Astrocyte of the cerebellum (primary cell): Measurements from ENCODE around the gene C1orf167.

Experiments used
- DNase-seq: peaks from one replicate; pipeline ENCODE4 v3.0.0-alpha.2; 2011; ENCODE audit warnings: low read depth
- H3K4me3 ChIP-seq: 2 replicates; pipeline ENCODE4 v1.5.1; 2011; ENCODE audit warnings: mild to moderate bottlenecking, low read depth, low read length, moderate library complexity
- in situ Hi-C: cut with HindIII; loops from 2 replicates; pipeline ENCODE4 v1.10.0; 2017; ENCODE audit warnings: low sequenced_read_pairs
- TF ChIP-seq, protein P1 (sequence below): IDR thresholded peaks from 2 replicates; pipeline ENCODE4 v1.5.1; 2012; ENCODE audit warnings: low read length, low read depth, moderate library complexity, mild to moderate bottlenecking; ENCODE audit errors: missing control alignments

The C1orf167 gene

GRCh38 chr1:11828511-11828910 lies 66.5 kb downstream of the C1orf167 start:
- TF ChIP-seq, protein P1, sequence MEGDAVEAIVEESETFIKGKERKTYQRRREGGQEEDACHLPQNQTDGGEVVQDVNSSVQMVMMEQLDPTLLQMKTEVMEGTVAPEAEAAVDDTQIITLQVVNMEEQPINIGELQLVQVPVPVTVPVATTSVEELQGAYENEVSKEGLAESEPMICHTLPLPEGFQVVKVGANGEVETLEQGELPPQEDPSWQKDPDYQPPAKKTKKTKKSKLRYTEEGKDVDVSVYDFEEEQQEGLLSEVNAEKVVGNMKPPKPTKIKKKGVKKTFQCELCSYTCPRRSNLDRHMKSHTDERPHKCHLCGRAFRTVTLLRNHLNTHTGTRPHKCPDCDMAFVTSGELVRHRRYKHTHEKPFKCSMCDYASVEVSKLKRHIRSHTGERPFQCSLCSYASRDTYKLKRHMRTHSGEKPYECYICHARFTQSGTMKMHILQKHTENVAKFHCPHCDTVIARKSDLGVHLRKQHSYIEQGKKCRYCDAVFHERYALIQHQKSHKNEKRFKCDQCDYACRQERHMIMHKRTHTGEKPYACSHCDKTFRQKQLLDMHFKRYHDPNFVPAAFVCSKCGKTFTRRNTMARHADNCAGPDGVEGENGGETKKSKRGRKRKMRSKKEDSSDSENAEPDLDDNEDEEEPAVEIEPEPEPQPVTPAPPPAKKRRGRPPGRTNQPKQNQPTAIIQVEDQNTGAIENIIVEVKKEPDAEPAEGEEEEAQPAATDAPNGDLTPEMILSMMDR, result no peak
- H3K4me3 ChIP-seq, result no peak overlapping the region
- DNase-seq, result no peak
- in situ Hi-C loops, result no loop called here

- DNase-seq, result no peak
- H3K4me3 ChIP-seq, result no peak overlapping the region
- in situ Hi-C loops, result no loop called here
- TF ChIP-seq, protein P1, result no peak
These were observed 70.1 kb downstream of the C1orf167 start for GRCh38 chr1:11831945-11832725.

- in situ Hi-C loops, result no loop called here
- no peak overlapping the region for H3K4me3 ChIP-seq
- no peak for DNase-seq
- TF ChIP-seq, protein P1, result no peak
These were observed 71.5 kb downstream of the C1orf167 start for GRCh38 chr1:11833497-11833896.

DNA sequence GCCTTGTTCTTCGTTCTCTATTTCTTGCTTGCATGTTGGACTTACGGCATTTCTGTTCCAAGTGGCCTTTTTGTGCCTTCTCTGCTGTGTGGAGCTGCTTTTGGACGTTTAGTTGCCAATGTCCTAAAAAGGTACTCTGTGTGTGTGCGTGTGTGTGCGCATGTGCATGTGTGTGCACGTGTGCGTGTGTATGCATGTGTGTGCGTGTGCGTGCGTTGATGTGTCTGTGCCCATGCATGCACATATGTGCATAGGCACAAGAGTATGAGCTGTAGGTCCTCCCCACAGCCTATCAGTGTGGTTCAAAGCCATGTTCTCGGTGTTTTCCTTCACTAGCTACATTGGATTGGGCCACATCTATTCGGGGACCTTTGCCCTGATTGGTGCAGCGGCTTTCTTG lies 71.9 kb downstream of the C1orf167 start:
- in situ Hi-C loops, result no loop called here
- DNase-seq, result no peak
- TF ChIP-seq, protein P1, result no peak
- no peak overlapping the region for H3K4me3 ChIP-seq

DNA sequence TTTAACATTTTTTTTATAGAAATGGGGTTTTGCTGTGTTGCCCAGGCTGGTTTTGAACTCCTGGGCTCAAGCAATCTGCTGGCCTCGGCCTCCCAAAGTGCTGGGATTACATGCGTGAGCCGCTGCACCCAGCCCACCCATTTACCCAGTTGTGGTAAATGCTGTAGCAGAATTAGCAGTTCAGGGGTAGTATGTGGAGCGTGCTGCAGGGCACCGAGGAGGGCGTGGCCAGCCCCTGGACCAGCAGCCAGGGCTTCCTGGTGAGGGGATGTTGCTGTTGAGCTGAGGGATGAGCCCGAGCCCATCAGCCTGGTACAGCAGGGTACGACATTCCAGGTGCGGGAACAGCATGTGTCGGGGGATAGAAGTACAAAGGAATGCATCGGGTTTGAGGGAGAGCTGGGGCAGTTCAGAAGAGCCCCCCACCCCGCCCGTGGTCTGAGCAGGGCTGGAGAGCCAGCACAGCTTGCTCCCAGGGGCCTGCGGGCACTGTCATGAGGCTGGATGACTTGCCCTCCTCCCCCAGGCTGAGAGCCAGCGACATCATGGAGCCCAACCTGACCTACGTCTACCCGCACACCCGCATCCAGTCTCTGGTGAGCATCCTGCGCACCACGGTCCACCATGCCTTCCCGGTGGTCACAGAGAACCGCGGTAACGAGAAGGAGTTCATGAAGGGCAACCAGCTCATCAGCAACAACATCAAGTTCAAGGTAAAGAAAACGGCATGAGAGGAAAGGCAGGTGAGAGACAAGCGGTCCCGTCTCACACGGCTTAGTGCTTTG lies 73.6 kb downstream of the C1orf167 start:
- H3K4me3 ChIP-seq, result no peak overlapping the region
- DNase-seq, result no peak
- TF ChIP-seq, protein P1, result no peak
- in situ Hi-C loops, result no loop called here

DNA sequence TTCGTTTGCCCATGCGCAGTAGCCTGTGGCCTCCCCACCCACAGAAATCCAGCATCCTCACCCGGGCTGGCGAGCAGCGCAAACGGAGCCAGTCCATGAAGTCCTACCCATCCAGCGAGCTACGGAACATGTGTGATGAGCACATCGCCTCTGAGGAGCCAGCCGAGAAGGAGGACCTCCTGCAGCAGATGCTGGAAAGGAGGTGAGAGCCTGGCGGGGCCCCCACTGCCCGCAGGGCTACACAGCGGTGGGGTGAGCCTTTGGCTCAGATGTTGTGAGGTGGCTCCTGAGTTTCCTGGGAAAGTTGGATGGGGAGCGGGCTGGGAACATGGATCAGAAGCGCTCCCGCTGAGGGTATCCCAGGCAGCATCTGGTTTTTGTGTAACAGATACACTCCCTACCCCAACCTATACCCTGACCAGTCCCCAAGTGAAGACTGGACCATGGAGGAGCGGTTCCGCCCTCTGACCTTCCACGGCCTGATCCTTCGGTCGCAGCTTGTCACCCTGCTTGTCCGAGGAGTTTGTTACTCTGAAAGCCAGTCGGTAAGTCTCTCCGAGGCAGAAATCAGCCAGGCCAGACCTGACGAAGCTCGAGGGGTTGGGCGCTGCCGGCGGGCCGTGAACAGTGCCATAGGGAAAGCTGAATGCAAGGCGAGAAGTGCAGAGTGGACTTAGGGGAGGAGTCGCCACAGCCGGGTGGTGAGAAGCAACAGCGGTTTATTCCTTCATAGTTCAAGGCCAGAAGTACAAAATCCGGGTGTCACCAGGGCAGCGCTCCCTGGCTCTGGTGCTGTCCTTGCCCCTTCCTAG lies 75.2 kb downstream of the C1orf167 start:
- in situ Hi-C loops, result no loop called here
- TF ChIP-seq, protein P1, result no peak
- H3K4me3 ChIP-seq, result no peak overlapping the region
- DNase-seq, result no peak
